H1 (cell line): ENCODE data around the gene FEM1C. TPM values are rescaled to one million over a fixed set of nuclear protein-coding genes. Genes with fewer than 3 reads are reported as not detected.

Source experiments
- CBX8 ChIP-seq: fragments of 300-800, 300-1000 bp; sonication (generic); IDR thresholded peaks from 2 replicates; pipeline ENCODE4 v1.7.1; 2016; ENCODE audit warnings: low read depth, low read length, borderline replicate concordance
- E2F6 ChIP-seq: IDR thresholded peaks from 2 replicates; pipeline ENCODE4 v1.6.1; 2012; ENCODE audit warnings: inconsistent platforms
- EGR1 ChIP-seq: IDR thresholded peaks from 2 replicates; pipeline ENCODE4 v1.6.1; 2011; ENCODE audit warnings: low read depth, low read length, borderline replicate concordance
- RAD21 ChIP-seq, 2 experiments: IDR thresholded peaks in 1 of 2; conservative IDR thresholded peaks in 1 of 2; 2 replicates each; pipeline ENCODE4 v1.6.1; 2011; ENCODE audit warnings: low read depth in 2 of 2, low read length in 2 of 2, improper control_type of control experiment in 1 of 2, inconsistent platforms in 1 of 2, mild to moderate bottlenecking in 1 of 2, moderate library complexity in 1 of 2
- polyA plus RNA-seq, 7 experiments: library from polyadenylated mRNA; depleted of rRNA in 3 of 7; stranded (reverse) in 5 of 7; unstranded in 2 of 7; fragments of >200 nt in 5 of 7; fragments of 200-250 nt in 2 of 7; gene quantifications; 1 replicate in 5 of 7; 2 replicates in 1 of 7; 4 replicates in 1 of 7; pipeline versions ENCODE4 v1.2.1 to v1.2.3, GENCODE V29; 2011 to 2013; ENCODE audit warnings: missing spikeins in 2 of 7, mixed read lengths in 2 of 7
- total RNA-seq: library from RNA; stranded (reverse); fragmentation: NEBNext Ultra II Directional; extraction: Animal tissue kit (Norgen Biotek cat#: 25700); gene quantifications from 2 replicates; pipeline ENCODE4 v1.2.1, GENCODE V29; 2021
- TF ChIP-seq, protein P1 (sequence below): fragments of 300-600 bp; sonication (generic); IDR thresholded peaks from 2 replicates; pipeline ENCODE4 v1.7.1; 2012; ENCODE audit warnings: low read length, moderate library complexity, mild to moderate bottlenecking, inconsistent platforms; ENCODE audit not compliant: insufficient replicate concordance

The FEM1C gene
- total and polyA plus RNA-seq, 2 of the 8 experiments (the other 6 are each of a cell fraction or from before 2014, with no cell fraction given): 4.4 to 17.7 TPM

- TF ChIP-seq, protein P1, sequence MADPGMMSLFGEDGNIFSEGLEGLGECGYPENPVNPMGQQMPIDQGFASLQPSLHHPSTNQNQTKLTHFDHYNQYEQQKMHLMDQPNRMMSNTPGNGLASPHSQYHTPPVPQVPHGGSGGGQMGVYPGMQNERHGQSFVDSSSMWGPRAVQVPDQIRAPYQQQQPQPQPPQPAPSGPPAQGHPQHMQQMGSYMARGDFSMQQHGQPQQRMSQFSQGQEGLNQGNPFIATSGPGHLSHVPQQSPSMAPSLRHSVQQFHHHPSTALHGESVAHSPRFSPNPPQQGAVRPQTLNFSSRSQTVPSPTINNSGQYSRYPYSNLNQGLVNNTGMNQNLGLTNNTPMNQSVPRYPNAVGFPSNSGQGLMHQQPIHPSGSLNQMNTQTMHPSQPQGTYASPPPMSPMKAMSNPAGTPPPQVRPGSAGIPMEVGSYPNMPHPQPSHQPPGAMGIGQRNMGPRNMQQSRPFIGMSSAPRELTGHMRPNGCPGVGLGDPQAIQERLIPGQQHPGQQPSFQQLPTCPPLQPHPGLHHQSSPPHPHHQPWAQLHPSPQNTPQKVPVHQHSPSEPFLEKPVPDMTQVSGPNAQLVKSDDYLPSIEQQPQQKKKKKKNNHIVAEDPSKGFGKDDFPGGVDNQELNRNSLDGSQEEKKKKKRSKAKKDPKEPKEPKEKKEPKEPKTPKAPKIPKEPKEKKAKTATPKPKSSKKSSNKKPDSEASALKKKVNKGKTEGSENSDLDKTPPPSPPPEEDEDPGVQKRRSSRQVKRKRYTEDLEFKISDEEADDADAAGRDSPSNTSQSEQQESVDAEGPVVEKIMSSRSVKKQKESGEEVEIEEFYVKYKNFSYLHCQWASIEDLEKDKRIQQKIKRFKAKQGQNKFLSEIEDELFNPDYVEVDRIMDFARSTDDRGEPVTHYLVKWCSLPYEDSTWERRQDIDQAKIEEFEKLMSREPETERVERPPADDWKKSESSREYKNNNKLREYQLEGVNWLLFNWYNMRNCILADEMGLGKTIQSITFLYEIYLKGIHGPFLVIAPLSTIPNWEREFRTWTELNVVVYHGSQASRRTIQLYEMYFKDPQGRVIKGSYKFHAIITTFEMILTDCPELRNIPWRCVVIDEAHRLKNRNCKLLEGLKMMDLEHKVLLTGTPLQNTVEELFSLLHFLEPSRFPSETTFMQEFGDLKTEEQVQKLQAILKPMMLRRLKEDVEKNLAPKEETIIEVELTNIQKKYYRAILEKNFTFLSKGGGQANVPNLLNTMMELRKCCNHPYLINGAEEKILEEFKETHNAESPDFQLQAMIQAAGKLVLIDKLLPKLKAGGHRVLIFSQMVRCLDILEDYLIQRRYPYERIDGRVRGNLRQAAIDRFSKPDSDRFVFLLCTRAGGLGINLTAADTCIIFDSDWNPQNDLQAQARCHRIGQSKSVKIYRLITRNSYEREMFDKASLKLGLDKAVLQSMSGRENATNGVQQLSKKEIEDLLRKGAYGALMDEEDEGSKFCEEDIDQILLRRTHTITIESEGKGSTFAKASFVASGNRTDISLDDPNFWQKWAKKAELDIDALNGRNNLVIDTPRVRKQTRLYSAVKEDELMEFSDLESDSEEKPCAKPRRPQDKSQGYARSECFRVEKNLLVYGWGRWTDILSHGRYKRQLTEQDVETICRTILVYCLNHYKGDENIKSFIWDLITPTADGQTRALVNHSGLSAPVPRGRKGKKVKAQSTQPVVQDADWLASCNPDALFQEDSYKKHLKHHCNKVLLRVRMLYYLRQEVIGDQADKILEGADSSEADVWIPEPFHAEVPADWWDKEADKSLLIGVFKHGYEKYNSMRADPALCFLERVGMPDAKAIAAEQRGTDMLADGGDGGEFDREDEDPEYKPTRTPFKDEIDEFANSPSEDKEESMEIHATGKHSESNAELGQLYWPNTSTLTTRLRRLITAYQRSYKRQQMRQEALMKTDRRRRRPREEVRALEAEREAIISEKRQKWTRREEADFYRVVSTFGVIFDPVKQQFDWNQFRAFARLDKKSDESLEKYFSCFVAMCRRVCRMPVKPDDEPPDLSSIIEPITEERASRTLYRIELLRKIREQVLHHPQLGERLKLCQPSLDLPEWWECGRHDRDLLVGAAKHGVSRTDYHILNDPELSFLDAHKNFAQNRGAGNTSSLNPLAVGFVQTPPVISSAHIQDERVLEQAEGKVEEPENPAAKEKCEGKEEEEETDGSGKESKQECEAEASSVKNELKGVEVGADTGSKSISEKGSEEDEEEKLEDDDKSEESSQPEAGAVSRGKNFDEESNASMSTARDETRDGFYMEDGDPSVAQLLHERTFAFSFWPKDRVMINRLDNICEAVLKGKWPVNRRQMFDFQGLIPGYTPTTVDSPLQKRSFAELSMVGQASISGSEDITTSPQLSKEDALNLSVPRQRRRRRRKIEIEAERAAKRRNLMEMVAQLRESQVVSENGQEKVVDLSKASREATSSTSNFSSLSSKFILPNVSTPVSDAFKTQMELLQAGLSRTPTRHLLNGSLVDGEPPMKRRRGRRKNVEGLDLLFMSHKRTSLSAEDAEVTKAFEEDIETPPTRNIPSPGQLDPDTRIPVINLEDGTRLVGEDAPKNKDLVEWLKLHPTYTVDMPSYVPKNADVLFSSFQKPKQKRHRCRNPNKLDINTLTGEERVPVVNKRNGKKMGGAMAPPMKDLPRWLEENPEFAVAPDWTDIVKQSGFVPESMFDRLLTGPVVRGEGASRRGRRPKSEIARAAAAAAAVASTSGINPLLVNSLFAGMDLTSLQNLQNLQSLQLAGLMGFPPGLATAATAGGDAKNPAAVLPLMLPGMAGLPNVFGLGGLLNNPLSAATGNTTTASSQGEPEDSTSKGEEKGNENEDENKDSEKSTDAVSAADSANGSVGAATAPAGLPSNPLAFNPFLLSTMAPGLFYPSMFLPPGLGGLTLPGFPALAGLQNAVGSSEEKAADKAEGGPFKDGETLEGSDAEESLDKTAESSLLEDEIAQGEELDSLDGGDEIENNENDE: no peak
- TF ChIP-seq CBX8: no peak
- no peak for TF ChIP-seq EGR1
- TF ChIP-seq E2F6: no peak
- no peak for TF ChIP-seq RAD21 (IDR thresholded peaks at IDR 0.05 in 1 of 2, conservative IDR thresholded peaks at IDR 0.05 in 1 of 2; ENCODE audit: low read depth in 2 of 2, low read length in 2 of 2)
- TF ChIP-seq, all 59 proteins: peak for 0
These were observed 13.9 kb upstream of the FEM1C start (continued) for GRCh38 chr5:115558388-115558956.
